Brain microvascular endothelial cell (primary cell): Measurements from ENCODE around the gene NXPE4.
"Not testable (repeated sequence)": the region's sequence is repeated elsewhere in the genome, so short reads cannot be mapped to it uniquely, and the experiment has no call there.

Source experiments
- DNase-seq: peaks from one replicate; pipeline ENCODE4 v3.0.0-alpha.2; 2020
- H3K27ac ChIP-seq: fragments of 250-450 bp; sonication (Bioruptor Pico); 2 replicates; pipeline ENCODE4 v1.5.1; 2020; ENCODE audit warnings: mild to moderate bottlenecking, moderate library complexity
- H3K27me3 ChIP-seq: fragments of 250-450 bp; sonication (Bioruptor Pico); replicated peaks from 2 replicates; pipeline ENCODE4 v1.5.1; 2020; ENCODE audit warnings: mild to moderate bottlenecking
- H3K36me3 ChIP-seq: fragments of 250-450 bp; sonication (Bioruptor Pico); replicated peaks from 2 replicates; pipeline ENCODE4 v1.5.1; 2020; ENCODE audit warnings: mild to moderate bottlenecking
- H3K4me3 ChIP-seq: 2 replicates; pipeline ENCODE4 v1.5.1; 2011; ENCODE audit warnings: low read depth, mild to moderate bottlenecking, control low read depth, low read length, moderate library complexity
- in situ Hi-C: cut with HindIII; loops from 2 replicates; pipeline ENCODE4 v1.10.0; 2017; ENCODE audit warnings: low sequenced_read_pairs, low pct_ligation_motif_present
- TF ChIP-seq, protein P1 (sequence below): IDR thresholded peaks from 2 replicates; pipeline ENCODE4 v1.5.1; 2011; ENCODE audit warnings: low read depth, mild to moderate bottlenecking, moderate library complexity, low read length, control low read depth, inconsistent platforms; ENCODE audit errors: missing control alignments

The NXPE4 gene

DNA sequence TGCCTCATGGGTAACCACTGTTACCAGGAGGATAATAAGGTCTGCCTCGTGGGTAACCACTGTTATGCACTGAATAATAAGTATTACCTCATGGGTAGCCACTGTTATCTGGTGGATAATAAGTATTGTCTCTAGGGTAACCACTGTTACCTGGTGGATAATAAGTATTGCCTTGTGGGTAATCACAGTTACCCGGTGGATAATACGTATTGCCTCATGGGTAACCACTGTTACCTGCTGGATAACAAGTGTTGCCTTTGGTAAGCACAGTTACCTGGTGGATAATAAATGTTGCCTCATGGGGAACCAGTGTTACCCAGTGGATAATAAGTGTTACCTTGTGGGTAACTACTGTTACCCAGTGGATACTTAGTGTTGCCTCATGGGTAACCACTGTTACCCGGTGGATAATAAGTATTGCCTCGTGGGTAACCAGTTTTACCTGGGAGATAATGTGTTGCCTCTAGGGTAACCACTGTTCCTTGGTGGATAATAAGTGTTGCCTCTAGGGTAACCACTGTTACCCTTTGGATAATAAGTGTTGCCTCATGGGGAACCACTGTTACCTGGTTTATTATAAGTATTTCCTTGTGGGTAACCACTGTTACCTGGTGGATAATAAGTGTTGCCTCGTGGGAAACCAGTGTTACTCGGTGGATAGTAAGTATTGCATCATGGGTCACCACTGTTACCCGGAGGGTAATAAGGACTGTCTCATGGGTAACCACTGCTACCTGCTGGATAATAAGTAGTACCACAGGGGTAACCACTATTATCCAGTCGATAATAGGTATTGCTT is 10.6 kb upstream of the NXPE4 start:
- H3K27me3 ChIP-seq: no peaks in the 10 kb centered on the region
- DNase-seq: no peak
- H3K4me3 ChIP-seq: no peak overlapping the region
- TF ChIP-seq, protein P1, sequence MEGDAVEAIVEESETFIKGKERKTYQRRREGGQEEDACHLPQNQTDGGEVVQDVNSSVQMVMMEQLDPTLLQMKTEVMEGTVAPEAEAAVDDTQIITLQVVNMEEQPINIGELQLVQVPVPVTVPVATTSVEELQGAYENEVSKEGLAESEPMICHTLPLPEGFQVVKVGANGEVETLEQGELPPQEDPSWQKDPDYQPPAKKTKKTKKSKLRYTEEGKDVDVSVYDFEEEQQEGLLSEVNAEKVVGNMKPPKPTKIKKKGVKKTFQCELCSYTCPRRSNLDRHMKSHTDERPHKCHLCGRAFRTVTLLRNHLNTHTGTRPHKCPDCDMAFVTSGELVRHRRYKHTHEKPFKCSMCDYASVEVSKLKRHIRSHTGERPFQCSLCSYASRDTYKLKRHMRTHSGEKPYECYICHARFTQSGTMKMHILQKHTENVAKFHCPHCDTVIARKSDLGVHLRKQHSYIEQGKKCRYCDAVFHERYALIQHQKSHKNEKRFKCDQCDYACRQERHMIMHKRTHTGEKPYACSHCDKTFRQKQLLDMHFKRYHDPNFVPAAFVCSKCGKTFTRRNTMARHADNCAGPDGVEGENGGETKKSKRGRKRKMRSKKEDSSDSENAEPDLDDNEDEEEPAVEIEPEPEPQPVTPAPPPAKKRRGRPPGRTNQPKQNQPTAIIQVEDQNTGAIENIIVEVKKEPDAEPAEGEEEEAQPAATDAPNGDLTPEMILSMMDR: no peak
- in situ Hi-C loops: no loop called here
- H3K27ac ChIP-seq: no peak overlapping the region
- H3K36me3 ChIP-seq: no peaks in the 10 kb centered on the region

- Histone ChIP-seq H3K27me3 (no peaks in the 10 kb centered on the region), H3K36me3 (no peaks in the 10 kb centered on the region), H3K4me3 (no peak overlapping the region), H3K27ac (no peak overlapping the region)
- TF ChIP-seq, protein P1: no peak
- in situ Hi-C loops: no loop called here
- no peak for DNase-seq
Measured at GRCh38 chr11:114605370-114605769, 9.8 kb upstream of the NXPE4 start.

GRCh38 chr11:114604886-114605285 is 9.3 kb upstream of the NXPE4 start:
- in situ Hi-C loops: no loop called here
- TF ChIP-seq, protein P1: no peak
- Histone ChIP-seq H3K27ac (no peak overlapping the region), H3K4me3 (no peak overlapping the region), H3K36me3 (no peaks in the 10 kb centered on the region), H3K27me3 (no peaks in the 10 kb centered on the region)
- DNase-seq: no peak

DNA sequence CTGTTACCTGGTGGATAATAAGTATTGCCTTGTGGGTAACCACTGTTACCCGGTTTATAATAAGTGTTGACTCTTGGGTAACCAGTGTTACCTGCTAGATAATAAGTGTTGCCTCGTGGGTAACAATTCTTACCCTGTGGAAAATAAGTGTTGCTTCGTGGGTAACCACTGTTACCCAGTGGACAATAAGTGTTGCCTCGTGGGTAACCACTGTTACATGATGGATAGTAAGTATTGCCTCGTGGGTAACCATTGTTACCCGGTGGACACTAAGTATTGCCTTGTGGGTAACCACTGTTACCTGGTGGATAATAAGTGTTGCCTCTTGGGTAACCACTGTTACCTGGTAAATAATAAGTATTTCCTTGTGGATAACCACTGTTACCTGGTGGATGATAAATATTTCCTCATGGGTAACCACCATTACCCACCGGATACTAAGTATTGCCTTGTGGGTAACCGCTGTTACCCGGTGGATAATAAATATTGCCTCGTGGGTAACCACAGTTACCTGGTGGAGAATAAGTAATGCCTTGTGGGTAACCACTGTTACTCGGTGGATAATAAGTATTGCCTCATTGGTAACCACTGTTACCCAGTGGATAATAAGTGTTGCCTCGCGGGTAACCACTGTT is 8.7 kb upstream of the NXPE4 start:
- TF ChIP-seq, protein P1: no peak
- no peak overlapping the region for H3K4me3 ChIP-seq
- no peaks in the 10 kb centered on the region for H3K36me3 ChIP-seq
- no peaks in the 10 kb centered on the region for H3K27me3 ChIP-seq
- in situ Hi-C loops: no loop called here
- no peak overlapping the region for H3K27ac ChIP-seq
- no peak for DNase-seq

GRCh38 chr11:114603151-114603550 is 7.6 kb upstream of the NXPE4 start:
- DNase-seq, in situ Hi-C loops, H3K4me3 ChIP-seq, H3K27ac ChIP-seq, H3K27me3 ChIP-seq, H3K36me3 ChIP-seq: not testable (repeated sequence)

DNA sequence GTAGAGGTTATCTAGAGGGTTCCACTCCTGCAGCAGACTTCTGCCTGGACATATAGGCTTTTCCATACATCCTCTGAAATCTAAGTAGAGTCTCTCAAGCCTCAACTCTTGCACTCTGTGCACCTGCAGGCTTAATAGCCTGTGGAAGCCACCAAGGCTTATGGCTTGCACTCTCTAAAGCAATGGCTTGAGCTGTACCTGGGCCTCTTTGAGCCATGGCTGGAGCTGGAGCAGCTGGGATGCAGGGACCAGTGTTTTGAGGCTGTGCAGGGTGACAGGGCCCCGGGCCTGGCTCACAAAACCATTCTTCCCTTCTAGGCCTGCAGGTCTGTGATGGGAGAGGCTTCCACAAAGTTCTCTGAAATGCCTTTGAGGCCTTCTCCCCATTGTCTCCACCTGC is 2.9 kb upstream of the NXPE4 start:
- in situ Hi-C loops: no loop called here
- Histone ChIP-seq H3K27ac (no peak overlapping the region), H3K4me3 (no peak overlapping the region), H3K36me3 (no peaks in the 10 kb centered on the region), H3K27me3 (no peaks in the 10 kb centered on the region)
- TF ChIP-seq, protein P1: no peak
- DNase-seq: no peak
